Measurements from ENCODE around the gene UVRAG.

GRCh38 chr11:75930534-75930933 is 115.5 kb downstream of the UVRAG start:
- TF ChIP-seq CTCF (IDR thresholded peaks at IDR 0.05), result no peak
- no peak for TF ChIP-seq EP300 (IDR thresholded peaks at IDR 0.05)
- TF ChIP-seq POLR2A (IDR thresholded peaks at IDR 0.05), result no peak

Data from ovary (tissue), 3 donors.